Spleen (tissue), 7 donors: ENCODE data around the gene ABTB2.

Source experiments
- POLR2A ChIP-seq, 3 donors: fragments of 450-650 bp; IDR thresholded peaks; one replicate each; pipeline ENCODE4 v1.5.1; 2017; ENCODE audit warnings: antibody characterized with exemption in 3 of 3, mild to moderate bottlenecking in 1 of 3
- POLR2AphosphoS5 ChIP-seq, 3 donors: sonication (generic); formaldehyde crosslinking; IDR thresholded peaks; one replicate each; pipeline ENCODE4 v1.5.1; 2017; ENCODE audit warnings: antibody characterized with exemption in 3 of 3
- TF ChIP-seq, protein P1 (sequence below), 11 experiments: fragments of 200-600 bp in 7 of 11; fragments of 450-650 bp in 4 of 11; sonication (generic) in 4 of 11; IDR thresholded peaks in 8 of 11; conservative IDR thresholded peaks in 3 of 11; 1 replicate in 7 of 11; 2 replicates in 4 of 11; pipeline versions ENCODE4 v1.4.0 to v1.8.0; 2016 to 2021; ENCODE audit warnings: antibody characterized with exemption in 11 of 11, inconsistent platforms in 4 of 11, mild to moderate bottlenecking in 1 of 11
- donor health status: DM: no; HTN: no; CAD: no; lungs with moderate emphysema.
- donor health status: DM: no; HTN: no; CAD: no.
- donor health status: DM: no; HTN: no; CAD: no.

DNA sequence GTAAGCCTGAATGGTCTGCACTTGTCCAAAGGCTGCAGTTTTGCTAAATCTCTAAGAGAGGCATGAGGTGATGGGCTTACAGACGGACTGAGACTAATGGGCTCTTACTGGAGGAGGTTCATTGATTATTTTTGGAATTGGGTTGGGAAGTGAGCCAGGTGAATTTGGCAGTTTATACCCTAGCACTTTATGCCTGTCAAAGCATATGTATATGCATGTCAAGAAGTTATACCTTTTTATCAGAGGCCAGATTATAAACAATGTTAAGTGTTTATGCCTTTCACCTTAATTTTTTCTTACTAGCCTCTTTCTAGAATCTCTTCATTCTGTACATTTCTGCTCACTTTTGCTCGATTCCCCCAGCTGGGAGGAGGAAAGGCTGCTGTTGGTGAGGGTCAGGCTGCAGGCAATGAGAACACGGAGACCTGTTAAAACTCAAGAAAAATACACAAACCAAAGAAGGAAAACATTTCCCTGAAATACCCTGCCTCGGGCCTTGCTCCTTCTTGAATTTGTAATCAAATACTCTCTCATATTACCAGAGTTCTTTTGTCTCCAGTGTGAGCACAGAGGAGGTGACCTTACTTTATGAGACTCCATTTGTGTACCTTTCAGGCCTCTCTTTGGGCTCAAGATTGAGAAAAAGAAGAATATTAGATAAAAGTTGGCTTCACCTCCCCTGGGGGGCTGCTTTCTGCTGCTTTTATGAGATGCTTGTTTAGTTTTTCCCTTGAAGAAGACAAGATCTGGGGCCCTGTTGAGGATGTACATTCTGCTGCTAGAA is 232.7 kb downstream of the ABTB2 start:
- TF ChIP-seq, protein P1, sequence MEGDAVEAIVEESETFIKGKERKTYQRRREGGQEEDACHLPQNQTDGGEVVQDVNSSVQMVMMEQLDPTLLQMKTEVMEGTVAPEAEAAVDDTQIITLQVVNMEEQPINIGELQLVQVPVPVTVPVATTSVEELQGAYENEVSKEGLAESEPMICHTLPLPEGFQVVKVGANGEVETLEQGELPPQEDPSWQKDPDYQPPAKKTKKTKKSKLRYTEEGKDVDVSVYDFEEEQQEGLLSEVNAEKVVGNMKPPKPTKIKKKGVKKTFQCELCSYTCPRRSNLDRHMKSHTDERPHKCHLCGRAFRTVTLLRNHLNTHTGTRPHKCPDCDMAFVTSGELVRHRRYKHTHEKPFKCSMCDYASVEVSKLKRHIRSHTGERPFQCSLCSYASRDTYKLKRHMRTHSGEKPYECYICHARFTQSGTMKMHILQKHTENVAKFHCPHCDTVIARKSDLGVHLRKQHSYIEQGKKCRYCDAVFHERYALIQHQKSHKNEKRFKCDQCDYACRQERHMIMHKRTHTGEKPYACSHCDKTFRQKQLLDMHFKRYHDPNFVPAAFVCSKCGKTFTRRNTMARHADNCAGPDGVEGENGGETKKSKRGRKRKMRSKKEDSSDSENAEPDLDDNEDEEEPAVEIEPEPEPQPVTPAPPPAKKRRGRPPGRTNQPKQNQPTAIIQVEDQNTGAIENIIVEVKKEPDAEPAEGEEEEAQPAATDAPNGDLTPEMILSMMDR (IDR thresholded peaks at IDR 0.05 in 8 of 11, conservative IDR thresholded peaks at IDR 0.05 in 3 of 11), result no peak
- no peak for TF ChIP-seq POLR2A (IDR thresholded peaks at IDR 0.05)
- no peak for TF ChIP-seq POLR2AphosphoS5 (IDR thresholded peaks at IDR 0.05)
